OCI-LY1 (cell line): ENCODE results near the gene MATR3.

Experiments
- H2AFZ ChIP-seq: fragments of 200-600 bp; sonication (generic), shearing (Covaris generic); 2 replicates; pipeline ENCODE4 v1.6.0; 2014; ENCODE audit warnings: antibody characterized with exemption, mild to moderate bottlenecking, low read length
- H3F3A ChIP-seq: fragments of 200-600 bp; sonication (generic), shearing (Covaris generic); 2 replicates; pipeline ENCODE4 v1.6.0; 2014; ENCODE audit warnings: mild to moderate bottlenecking, antibody characterized with exemption, low read length, moderate library complexity; ENCODE audit not compliant: insufficient read depth
- H3K27ac ChIP-seq: fragments of 200-600 bp; sonication (generic); 2 replicates; pipeline ENCODE4 v1.5.1; 2014; ENCODE audit warnings: low read length, mixed run types, mild to moderate bottlenecking, low read depth; ENCODE audit not compliant: poor library complexity, severe bottlenecking
- H3K27me3 ChIP-seq: fragments of 200-600 bp; sonication (generic); 2 replicates; pipeline ENCODE4 v1.6.0; 2014; ENCODE audit warnings: antibody characterized with exemption, mild to moderate bottlenecking, low read length, moderate library complexity; ENCODE audit not compliant: insufficient read depth
- H3K36me3 ChIP-seq: fragments of 200-600 bp; sonication (generic); 2 replicates; pipeline ENCODE4 v1.6.1; 2014; ENCODE audit warnings: mild to moderate bottlenecking, antibody characterized with exemption, low read length, moderate library complexity, mixed read lengths; ENCODE audit not compliant: insufficient read depth
- H3K4me1 ChIP-seq: fragments of 200-600 bp; sonication (generic); 2 replicates; pipeline ENCODE4 v1.5.1; 2014; ENCODE audit warnings: mild to moderate bottlenecking, low read length, moderate library complexity; ENCODE audit not compliant: insufficient read depth, severe bottlenecking
- H3K4me2 ChIP-seq: fragments of 200-600 bp; sonication (generic), shearing (Covaris generic); 2 replicates; pipeline ENCODE4 v1.6.1; 2014; ENCODE audit warnings: low read length
- H3K4me3 ChIP-seq: fragments of 200-600 bp; sonication (generic); 2 replicates; pipeline ENCODE4 v1.5.1; 2014; ENCODE audit warnings: low read length, low read depth, mild to moderate bottlenecking, mixed read lengths; ENCODE audit not compliant: poor library complexity, severe bottlenecking
- H3K79me2 ChIP-seq: fragments of 200-600 bp; shearing (Covaris generic); 2 replicates; pipeline ENCODE4 v1.6.1; 2016; ENCODE audit warnings: mixed run types, low read length, mixed read lengths; ENCODE audit not compliant: insufficient read depth
- H3K9ac ChIP-seq: fragments of 200-600 bp; sonication (generic), shearing (Covaris generic); 2 replicates; pipeline ENCODE4 v1.6.1; 2014; ENCODE audit warnings: mild to moderate bottlenecking, low read length, mixed read lengths
- H3K9me2 ChIP-seq: fragments of 200-600 bp; sonication (generic), shearing (Covaris generic); 2 replicates; pipeline ENCODE4 v1.6.1; 2014; ENCODE audit warnings: low read depth, mild to moderate bottlenecking, low read length, mixed read lengths
- H3K9me3 ChIP-seq: fragments of 200-600 bp; shearing (Covaris generic); 2 replicates; pipeline ENCODE4 v1.6.1; 2014; ENCODE audit warnings: low read length, mixed read lengths
- H4K20me1 ChIP-seq: fragments of 200-600 bp; sonication (generic), shearing (Covaris generic); 2 replicates; pipeline ENCODE4 v1.6.0; 2016; ENCODE audit warnings: mild to moderate bottlenecking, low read length; ENCODE audit not compliant: insufficient read depth
- CTCF ChIP-seq: fragments of 200-600 bp; sonication (generic), shearing (Covaris generic); IDR thresholded peaks from 2 replicates; pipeline ENCODE4 v1.5.1; 2017; ENCODE audit warnings: mild to moderate bottlenecking, antibody characterized with exemption, low read length, moderate library complexity, mixed read lengths
- EZH2 ChIP-seq: fragments of 200-600 bp; sonication (generic), shearing (Covaris generic); IDR thresholded peaks from 2 replicates; pipeline ENCODE4 v1.8.0; 2017; ENCODE audit warnings: borderline replicate concordance, mixed run types, mild to moderate bottlenecking, antibody characterized with exemption, low read length, moderate library complexity, mixed read lengths

MATR3 gene

DNA sequence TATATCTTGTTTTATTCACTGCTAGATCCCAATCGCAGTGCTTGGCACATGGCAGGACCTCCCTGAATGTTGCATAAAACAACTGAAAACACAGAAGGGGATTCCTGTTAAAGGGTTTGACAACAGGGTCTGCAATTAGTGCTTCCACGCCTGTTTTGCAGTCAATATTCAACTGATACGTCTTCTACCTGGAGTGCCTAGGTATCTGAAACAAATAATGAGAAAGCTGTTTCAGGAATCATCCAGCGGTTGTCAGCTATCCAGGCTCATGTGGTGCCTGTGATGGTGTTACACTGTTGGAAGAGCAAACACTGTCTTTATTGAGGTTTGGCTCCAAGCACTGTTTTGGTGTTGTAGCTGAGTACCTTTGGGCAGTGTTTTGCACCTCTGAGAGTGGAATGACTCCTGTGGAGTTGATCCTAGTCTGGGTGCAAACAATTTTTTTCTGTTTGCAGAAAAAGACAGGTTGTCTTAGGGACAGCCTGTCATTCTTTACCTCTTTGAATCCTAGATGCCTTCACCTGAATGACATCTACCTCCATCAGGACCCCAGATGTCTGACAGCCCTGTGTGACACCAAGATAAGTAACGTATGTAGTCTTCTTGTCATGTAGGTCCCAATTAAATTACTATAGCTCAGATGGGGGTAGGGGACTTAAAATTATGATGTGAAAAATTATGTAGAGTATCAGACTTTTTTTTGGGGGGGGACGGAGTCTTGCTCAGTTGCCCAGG lies 14.8 kb upstream of the MATR3 start:
- TF ChIP-seq CTCF (no peak), EZH2 (no peak)
- no peak overlapping the region for H3K4me2 ChIP-seq

GRCh38 chr5:139282197-139282557 lies 11.4 kb upstream of the MATR3 start:
- no peak overlapping the region for H3K27ac ChIP-seq
- H3K27me3 ChIP-seq = no peaks in the 10 kb centered on the region
- peaks cover 89% of the 10 kb centered on the region for H3K36me3 ChIP-seq
- H4K20me1 ChIP-seq = no peaks in the 10 kb centered on the region
- no peak overlapping the region for H3K9ac ChIP-seq
- H3K79me2 ChIP-seq = no peaks in the 10 kb centered on the region
- H3F3A ChIP-seq = 0 out of 2 replicates have a peak, but pooled peaks cover 4% of the 10 kb centered on the region
- H3K4me3 ChIP-seq = no peak overlapping the region
- H2AFZ ChIP-seq = no peak overlapping the region
- no peaks in the 10 kb centered on the region for H3K9me2 ChIP-seq
- H3K4me2 ChIP-seq = no peak overlapping the region
- H3K9me3 ChIP-seq = no peaks in the 10 kb centered on the region
- no peak for TF ChIP-seq EZH2
- TF ChIP-seq CTCF = no peak
- peaks cover 8% of the 10 kb centered on the region for H3K4me1 ChIP-seq

More for the DNA sequence above, 14.8 kb upstream of the MATR3 start:
- Histone ChIP-seq H3K36me3 (peaks cover 86% of the 10 kb centered on the region), H3K4me1 (peaks cover 29% of the 10 kb centered on the region), H3K79me2 (peaks cover 27% of the 10 kb centered on the region), H3K9ac (no peak overlapping the region), H3F3A (no peaks in the 10 kb centered on the region), H3K4me3 (no peak overlapping the region), H4K20me1 (no peaks in the 10 kb centered on the region), H3K9me2 (no peaks in the 10 kb centered on the region), H3K27ac (no peak overlapping the region), H3K27me3 (no peaks in the 10 kb centered on the region), H2AFZ (no peak overlapping the region), H3K9me3 (no peaks in the 10 kb centered on the region)

- Histone ChIP-seq H3F3A (0 out of 2 replicates have a peak, but pooled peaks cover 9% of the 10 kb centered on the region), H4K20me1 (no peaks in the 10 kb centered on the region), H3K36me3 (peaks cover 76% of the 10 kb centered on the region), H3K9ac (no peak overlapping the region), H3K9me3 (no peaks in the 10 kb centered on the region), H3K9me2 (no peaks in the 10 kb centered on the region), H3K4me3 (no peak overlapping the region), H3K27me3 (no peaks in the 10 kb centered on the region), H3K27ac (no peak overlapping the region), H3K79me2 (no peaks in the 10 kb centered on the region), H3K4me1 (no peaks in the 10 kb centered on the region), H2AFZ (no peak overlapping the region), H3K4me2 (no peak overlapping the region)
- TF ChIP-seq EZH2 (no peak), CTCF (no peak)
Observed at GRCh38 chr5:139283252-139284166, 10.0 kb upstream of the MATR3 start.
